Nucleus accumbens (tissue), 56 donors: Measurements from ENCODE around the gene MAP4.
"Not testable (repeated sequence)": the region's sequence is repeated elsewhere in the genome, so short reads cannot be mapped to it uniquely, and the experiment has no call there.

Experiments
- DNase-seq, 56 donors: peaks; one replicate each; lab custom pipeline; 2025; lab: John Stamatoyannopoulos, UW

Gene MAP4

DNA sequence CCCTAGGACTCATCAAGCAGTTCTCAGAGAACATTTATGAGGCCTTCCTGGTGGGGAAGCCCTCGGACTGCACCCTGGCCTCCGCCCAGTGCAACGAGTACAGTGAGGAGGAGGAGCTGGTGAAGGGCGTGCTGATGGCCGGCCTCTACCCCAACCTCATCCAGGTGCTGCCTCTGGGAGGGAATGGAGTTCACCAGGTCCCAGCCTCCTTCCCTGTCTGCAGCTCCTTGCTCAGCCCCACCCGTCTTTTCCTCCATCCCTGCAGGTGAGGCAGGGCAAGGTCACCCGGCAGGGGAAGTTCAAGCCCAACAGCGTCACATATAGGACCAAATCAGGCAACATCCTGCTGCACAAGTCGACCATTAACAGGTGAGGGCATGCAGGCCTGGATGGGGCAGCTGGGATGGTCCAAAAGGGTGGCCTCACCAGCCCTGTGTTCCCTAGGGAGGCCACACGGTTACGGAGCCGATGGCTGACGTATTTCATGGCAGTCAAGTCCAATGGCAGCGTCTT, 167.0 kb downstream of the MAP4 start:
- no peak for DNase-seq

DNA sequence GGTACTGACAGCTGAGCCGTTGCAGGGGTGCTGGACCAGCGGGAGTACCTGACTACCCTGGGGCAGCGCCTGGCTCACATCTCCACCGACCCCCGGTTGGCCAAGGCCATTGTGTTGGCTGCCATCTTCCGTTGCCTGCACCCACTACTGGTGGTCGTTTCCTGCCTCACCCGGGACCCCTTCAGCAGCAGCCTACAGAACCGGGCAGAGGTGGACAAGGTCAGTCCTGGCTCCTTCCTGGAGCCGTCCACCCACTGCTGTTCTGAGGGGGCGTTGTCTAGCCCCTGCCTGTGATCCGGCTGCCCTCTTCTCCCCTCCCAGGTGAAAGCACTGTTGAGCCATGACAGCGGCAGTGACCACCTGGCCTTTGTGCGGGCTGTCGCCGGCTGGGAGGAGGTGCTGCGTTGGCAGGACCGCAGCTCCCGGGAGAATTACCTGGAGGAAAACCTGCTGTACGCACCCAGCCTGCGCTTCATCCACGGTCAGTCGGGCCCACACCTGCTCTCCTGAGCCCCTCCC, 167.6 kb downstream of the MAP4 start:
- no peak for DNase-seq

DNA sequence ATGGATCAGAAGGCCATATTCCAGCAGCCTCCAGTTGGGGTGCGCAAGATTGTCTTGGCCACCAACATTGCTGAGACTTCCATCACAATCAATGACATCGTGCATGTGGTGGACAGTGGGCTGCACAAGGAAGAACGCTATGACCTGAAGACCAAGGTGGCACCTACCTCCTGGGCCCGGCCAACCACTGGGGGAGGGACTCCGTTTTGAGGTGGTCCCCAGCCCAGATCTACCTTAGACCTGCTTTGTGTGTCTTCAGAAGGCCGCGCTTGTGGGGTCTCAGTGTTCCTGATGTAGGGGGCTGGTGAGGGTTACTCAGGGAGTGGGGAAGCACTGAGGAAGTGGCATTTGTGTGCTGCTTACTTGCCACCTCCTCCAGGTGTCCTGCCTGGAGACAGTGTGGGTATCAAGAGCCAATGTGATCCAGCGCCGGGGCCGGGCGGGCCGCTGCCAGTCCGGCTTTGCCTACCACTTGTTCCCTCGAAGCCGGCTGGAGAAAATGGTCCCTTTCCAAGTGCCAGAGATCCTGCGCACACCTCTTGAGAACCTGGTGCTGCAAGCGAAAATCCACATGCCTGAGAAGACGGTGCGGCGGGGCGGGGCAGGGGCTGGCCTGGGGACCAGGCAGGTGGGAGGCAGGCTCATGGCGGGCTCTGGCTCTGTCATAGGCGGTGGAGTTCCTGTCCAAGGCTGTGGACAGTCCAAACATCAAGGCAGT, 168.3 kb downstream of the MAP4 start:
- DNase-seq, result no peak

DNA sequence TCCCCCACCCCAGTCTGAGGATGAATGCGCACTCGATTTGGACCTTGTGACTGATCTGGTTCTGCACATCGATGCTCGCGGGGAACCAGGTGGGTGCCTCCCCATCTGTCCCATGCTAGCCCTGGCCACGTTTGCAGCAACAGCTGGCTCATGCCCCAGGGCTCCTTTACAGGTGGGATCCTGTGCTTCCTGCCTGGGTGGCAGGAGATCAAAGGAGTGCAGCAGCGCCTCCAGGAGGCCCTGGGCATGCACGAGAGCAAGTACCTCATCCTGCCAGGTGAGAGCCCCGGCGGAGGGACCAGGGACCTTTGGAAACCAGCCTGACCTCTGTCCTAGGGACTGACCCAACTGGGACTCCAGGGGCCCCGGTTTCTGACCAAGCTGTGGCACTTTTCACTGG, 169.0 kb downstream of the MAP4 start:
- no peak for DNase-seq

DNA sequence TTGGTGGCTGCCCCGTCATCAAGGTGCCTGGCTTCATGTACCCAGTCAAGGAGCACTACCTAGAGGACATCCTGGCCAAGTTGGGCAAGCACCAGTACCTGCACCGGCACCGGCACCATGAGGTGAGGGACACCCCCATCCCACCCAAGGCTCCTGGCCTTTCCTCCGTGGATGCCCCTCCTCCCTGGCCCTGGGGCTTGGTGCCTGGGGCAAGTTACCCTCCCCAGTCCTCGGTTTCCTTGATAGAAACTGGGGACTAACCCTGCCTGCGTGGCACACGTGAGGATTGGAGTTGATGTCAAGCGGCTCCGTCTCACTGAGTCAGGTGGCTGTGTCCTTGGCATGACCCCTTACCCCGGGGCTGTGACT, 169.4 kb downstream of the MAP4 start:
- no peak for DNase-seq

DNA sequence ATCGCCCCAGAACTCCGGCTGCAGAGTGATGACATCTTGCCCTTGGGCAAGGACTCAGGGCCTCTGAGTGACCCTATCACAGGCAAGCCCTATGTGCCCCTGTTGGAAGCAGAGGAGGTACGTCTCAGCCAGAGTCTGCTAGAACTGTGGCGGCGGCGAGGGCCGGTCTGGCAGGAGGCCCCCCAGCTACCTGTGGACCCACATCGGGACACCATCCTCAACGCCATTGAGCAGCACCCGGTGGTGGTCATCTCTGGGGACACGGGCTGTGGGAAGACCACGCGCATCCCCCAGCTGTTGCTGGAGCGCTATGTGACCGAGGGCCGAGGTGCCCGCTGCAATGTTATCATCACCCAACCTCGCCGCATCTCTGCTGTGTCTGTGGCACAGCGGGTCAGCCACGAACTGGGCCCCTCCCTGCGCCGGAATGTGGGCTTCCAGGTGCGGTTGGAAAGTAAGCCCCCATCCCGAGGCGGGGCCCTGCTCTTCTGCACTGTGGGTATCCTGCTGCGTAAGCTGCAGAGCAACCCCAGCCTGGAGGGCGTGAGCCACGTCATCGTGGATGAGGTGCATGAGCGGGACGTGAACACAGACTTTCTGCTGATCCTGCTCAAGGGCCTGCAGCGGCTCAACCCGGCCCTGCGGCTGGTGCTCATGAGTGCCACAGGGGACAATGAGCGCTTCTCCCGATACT, 169.9 kb downstream of the MAP4 start:
- DNase-seq, result no peak

DNA sequence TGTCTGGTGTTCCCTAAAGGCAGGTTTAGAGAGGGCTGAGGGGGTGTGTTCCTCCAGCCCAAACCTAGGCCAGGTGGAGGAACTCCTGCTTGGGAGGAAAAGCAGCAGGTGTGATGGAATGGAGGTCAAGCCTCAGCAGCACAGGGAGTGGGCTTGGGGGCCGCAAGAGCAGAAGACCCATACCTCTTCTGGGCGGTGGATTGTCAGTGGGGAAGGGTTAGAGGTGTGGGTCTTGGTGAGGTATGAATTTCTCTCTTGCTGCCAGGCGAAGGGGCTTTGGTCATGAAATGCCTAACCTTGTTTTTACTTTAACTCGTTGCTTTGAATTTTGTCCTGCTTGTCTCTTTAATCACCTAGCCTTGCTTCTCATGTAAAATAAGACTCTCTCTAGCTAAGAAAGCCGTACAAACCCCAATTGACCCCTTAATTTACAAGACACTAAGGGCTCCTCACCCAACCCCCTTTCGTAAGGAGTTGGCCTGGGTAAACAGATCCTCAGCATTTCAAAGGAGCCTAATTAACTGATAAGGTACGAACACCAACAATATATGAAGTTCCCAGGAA, 174.3 kb downstream of the MAP4 start:
- DNase-seq, result no peak

DNA sequence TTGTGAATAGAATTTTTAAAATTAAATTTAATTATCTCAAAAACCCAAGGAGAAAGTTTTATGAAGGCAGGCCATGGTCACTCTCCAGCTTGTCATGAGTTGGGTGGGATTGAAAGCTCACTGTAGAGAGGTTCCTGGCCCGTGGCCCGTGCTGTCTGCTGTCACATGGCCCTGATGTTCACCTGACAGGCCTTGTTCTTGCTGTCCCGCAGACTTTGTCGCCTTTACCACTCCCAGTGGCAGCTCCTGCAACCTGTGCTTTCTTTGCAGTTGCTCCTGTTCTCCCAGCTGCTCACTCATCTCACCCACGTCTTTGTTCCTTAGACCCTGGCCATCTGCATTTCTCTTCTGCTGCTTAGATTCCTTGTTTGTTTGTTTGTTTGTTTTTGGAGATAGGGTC, 177.7 kb downstream of the MAP4 start:
- no peak for DNase-seq

DNA sequence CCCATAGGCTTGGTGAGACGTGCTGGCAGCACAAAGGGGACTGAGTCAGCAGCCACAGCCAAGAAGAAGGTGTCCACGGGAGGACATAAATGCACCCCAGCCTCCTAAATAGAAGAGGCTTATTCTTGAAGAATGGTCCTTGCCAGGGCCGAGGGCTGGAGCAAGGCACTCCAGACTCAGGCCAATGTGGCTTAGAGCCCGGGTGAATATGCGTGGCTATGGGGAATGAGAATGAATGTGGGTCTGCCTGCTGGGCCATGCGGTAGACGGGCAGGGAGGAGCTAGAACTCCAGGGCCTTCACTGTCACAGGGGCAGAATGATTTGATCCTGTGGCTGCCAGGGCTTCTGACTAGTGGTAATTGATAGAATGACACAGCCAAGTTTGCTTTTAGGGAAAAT, 179.2 kb downstream of the MAP4 start:
- DNase-seq, result peak in 25 of 56 donors; percentile 13 to 76 (median 37)

DNA sequence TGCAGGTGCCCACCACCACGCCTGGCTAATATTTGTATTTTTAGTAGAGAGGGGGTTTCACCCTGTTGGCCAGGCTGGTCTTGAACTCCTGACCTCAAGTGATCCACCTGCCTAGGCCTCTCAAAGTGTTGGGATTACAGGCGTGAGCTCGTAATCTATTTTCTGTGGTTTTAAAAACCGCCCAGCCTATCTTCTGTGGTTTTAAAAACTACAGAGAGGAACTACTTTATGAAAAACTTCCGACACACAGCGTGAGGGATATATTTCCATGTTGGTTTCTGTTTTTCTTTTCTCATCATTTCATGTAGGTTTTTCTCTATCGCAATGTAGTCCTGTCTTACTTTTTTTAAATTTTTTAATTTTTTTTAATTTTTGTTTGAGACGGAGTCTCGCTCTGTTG, 186.7 kb downstream of the MAP4 start:
- not testable (repeated sequence) for DNase-seq

DNA sequence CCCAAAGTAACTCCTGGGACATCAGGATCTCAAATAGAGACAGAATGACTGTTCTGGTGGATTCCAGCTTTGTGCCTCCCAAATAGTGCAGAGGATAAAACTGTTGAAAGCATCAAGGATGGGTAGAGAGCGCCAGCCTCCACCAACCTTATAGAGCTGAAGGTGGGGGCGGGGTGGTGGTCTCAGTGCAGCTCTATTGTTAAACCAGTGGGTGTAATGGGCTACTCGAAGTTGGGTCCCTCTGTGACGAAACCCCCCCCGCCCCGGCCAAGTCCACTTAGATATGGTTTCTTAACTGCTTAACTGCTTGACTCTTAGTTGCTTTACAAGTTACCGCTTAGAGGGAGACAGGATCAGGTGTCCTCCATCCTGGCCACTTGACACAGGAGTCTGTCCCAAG, 190.6 kb downstream of the MAP4 start:
- DNase-seq, result no peak

DNA sequence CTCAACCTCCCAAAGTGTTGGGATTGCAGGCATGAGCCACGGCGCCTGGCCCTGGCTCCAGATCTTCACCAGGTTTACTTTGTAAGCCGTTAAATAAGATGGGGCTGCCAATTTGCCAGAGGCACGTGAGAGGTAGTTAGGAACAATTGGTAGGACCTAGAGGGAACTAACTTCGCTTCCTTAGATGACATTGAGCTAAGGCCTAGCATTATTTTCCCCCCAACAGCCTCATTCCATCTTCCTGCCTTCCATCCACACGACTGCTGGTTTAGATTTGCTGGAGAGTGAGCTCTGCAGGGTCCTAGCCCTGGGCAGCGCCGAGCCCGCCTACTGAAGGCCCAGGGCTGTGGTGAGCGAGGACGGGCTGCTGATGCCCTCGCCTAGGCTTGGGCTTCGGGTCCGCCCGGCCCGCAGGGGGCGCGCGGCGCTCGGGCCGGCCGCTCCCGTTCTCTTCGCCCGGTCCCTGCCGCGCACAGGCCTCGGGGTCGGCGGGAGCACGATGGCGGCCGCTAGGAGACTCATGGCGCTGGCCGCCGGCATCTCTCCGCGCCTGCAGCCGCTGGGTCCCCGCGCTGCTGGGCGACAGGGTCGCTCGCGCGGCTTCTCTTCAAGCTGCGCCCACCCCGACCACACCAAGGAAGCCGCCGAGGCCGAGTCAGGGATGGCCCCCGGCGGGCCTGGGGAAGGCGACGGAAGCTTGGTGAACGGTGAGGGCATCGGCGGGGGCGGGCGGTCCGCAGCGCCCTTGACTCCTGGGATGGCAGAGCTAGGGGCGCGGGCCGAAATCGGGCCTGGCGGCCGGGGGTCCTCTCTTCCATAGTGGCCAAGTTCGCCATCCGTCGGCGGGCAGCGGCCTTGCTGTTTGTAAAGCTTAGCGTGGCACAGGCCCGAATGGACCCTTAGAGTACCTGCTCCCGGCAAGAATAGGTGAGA, 191.4 kb downstream of the MAP4 start:
- peak in 53 of 56 donors; percentile 15 to 82 (median 61) for DNase-seq

DNA sequence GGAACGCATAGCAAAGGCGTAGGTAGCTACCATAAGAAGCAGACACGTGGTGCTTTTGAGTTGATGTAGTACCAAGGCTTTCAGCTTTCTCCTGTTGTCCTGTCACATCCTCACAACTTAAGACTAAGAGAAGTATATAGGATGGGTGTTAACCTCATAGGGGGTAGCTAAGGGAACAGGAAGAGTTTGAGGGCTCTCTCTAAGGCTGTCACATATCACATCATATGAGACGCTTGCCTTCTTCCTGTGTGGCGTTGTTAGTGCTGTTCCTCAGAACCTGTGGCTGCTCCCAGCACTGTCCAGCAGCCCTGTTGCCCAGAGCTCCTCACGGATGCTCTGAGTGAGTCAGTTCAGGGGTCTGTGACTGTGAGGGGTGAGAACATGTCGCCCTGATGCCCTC, 198.6 kb downstream of the MAP4 start:
- no peak for DNase-seq

DNA sequence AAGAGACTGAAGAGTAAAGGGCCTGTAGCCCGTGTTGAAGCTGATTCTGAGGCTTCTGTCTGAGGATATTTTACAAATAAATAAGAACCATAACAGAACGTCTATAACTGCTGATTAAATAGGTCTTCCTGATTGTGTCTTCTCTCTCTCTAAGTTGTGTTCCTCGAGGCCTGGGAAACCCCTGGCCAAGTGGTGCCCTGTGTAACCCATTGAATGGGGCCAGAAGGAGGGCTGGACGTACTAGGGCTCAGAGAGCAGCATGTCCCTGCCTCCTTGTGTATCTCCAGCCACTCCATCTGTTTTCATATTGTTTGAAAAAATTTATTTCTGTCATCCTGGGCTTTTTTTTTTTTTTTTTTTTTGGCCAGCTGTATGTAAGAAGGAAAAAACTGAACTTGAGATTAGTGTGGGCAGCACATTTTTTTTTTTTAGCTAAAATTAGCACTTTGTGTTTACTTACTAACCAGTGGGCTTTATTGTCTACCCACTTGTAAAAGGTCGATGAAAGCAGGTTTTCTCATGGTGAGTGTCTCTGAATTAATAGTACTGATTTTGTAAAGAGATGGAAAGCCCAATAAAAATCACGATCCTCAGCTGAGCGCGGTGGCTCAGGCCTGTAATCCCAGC, 202.6 kb downstream of the MAP4 start:
- DNase-seq, result peak in 2 of 56 donors; percentile 3 to 5

DNA sequence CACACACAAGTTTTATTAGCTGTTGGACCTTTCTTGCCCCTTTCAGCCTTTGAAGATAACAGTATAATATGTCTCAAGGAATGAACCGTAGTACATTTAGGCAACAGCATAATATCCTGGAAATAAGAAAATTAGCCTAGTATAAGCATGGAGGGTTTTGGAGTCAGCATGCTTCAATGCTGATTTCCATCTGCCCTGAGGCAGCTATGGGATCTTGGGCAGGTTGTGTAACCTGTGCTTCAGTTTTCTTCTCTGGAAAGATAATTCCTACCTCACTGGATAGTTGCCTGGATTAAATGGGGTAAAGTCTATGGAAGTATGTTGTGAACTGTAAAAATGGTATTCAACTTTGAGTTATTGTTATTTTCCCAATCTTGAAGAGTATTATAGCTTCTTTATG, 211.6 kb downstream of the MAP4 start:
- no peak for DNase-seq

DNA sequence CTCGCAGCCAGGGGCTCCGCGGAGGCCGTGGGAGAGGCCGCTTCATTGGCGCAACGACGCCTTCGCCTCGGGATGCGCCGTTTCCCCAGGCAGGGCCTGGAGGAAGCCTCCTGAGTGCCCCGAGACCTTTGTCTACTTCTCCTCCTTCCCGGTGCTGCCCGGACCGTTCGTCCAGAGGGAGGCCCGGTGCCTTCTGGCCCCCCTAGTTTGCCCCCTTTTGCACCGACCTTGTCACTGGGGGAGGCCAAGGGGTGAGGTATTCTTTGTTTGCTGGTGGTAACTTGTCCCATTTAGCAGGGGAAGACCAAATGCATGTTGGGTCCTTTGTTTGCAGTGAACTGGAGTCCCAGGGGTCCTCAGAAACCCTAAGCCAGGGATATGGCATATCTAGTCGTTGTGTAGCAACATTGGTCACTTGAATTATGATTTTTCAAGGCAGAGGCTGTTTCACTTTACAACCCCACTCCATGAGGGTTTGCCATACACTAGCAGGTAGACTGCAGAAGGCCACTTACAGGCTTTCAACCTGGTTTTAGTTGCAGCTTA, 212.7 kb downstream of the MAP4 start:
- DNase-seq, result peak in 2 of 56 donors; percentile 45 to 48

DNA sequence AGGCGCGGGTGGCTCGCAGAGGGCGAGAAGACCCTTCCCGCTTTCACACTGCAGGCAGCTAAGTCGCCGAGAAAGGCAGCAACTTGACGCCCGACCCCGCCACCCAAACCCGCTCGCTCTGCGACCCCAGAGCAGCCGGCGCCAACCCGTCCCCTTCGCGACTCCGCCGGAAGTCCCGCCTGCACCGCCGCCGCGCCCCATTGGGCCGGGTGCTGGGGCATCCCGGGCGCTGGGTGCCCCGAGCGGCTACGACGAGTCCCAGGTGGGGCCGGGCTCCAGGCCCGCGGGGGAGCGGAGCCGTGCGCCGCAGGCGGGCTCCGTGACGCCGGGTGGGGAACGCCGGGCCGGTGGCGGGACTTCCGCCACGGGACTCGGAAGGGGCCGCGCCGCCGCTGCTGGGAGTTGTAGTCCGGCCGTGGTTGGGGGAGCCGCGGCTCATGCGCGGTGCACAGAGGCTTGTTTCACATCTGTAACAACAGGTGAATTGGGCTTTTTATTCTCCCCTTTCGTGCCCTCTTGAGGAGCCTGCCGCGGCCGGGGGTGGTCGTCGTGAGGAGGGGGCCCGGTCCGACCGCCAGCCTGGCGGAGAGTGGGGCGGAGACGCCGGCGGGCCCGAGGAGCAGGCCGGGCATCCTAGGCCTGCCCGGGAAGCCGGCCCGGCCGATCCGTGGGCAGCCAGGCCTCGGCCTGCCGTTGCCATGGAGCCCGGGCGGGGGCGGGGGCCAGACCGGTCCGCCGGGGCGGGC, 213.3 kb downstream of the MAP4 start, which contains the start of gene DHX30:
TSS of gene DHX30 (plus strand) at position 405 of the 746 bp plus-strand sequence. CDS start 7,546 bp downstream, outside the sequence.
- peak in 55 of 56 donors; percentile 41 to 94 (median 85) for DNase-seq
